ENCODE data around the gene MSS51. TPM values are rescaled to one million over a fixed set of nuclear protein-coding genes. Genes with fewer than 3 reads are reported as not detected.

Gene MSS51
- polyA plus RNA-seq, 6 donors from 2014 or later = 0.23 to 0.44 (median 0.33) TPM; not detected in 2

Other genes with a start within 250 kb of the MSS51 start
- 10 to 100 TPM; 20.7 to 33.2 (median 24.6) TPM for gene DNAJC9, start 186.3 kb downstream of the MSS51 start, polyA plus RNA-seq (ENCODE audit: low read depth in 6 of 6)
- gene MRPS16, start 180.9 kb downstream of the MSS51 start, polyA plus RNA-seq (ENCODE audit: low read depth in 6 of 6) = 100 to 1,000 TPM in 3 of 6 donors, 10 to 100 TPM in 3; 80.9 to 120 (median 99.7) TPM
- under 1 TPM in 3 of 6 donors, not detected in 3; 0.09 to 0.26 (median 0.18) TPM for gene CFAP70, start 74.7 kb downstream of the MSS51 start, polyA plus RNA-seq (ENCODE audit: low read depth in 6 of 6)
- 100 to 1,000 TPM; 113 to 199 (median 135) TPM for gene ANXA7, start 19.5 kb downstream of the MSS51 start, polyA plus RNA-seq (ENCODE audit: low read depth in 6 of 6)
- gene PPP3CB, start 62.5 kb upstream of the MSS51 start, polyA plus RNA-seq (ENCODE audit: low read depth in 6 of 6) = 1 to 10 TPM; 4.6 to 8.0 (median 6.3) TPM
- gene USP54, start 157.8 kb upstream of the MSS51 start, polyA plus RNA-seq (ENCODE audit: low read depth in 6 of 6) = 1 to 10 TPM in 2 of 6 donors, under 1 TPM in 3, not detected in 1; 0.90 to 2.3 (median 1.00) TPM
- gene MYOZ1, start 207.9 kb upstream of the MSS51 start, polyA plus RNA-seq (ENCODE audit: low read depth in 6 of 6) = not detected
- gene SYNPO2L, start 222.5 kb upstream of the MSS51 start, polyA plus RNA-seq (ENCODE audit: low read depth in 6 of 6) = not detected

All from naive B cell (primary cell).